ENCODE data around the gene MPPED1.

The MPPED1 gene

DNA sequence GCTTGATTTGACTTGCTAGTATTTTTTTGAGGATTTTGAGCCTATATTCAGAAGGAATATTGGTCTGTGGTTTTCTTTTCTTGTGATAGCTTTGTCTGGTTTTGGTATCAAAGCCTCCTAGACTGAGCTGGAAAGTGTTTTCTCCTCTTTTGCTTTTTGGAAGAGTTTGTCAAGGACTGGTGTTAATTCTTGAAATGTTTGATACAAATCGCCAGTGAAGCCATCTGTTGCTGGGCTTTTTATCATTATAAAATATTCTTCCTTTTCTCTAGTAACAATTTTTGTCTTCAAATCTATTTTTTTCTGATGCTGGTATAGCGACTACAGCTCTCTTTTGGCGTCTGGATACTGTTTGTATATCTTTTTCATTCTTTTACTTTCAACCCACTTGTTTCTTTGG lies 45.2 kb downstream of the MPPED1 start:
- in situ Hi-C loops (cut with HindIII; ENCODE audit: low pct_ligation_motif_present, low sequenced_read_pairs): no loop called here
- TF ChIP-seq, protein P1, sequence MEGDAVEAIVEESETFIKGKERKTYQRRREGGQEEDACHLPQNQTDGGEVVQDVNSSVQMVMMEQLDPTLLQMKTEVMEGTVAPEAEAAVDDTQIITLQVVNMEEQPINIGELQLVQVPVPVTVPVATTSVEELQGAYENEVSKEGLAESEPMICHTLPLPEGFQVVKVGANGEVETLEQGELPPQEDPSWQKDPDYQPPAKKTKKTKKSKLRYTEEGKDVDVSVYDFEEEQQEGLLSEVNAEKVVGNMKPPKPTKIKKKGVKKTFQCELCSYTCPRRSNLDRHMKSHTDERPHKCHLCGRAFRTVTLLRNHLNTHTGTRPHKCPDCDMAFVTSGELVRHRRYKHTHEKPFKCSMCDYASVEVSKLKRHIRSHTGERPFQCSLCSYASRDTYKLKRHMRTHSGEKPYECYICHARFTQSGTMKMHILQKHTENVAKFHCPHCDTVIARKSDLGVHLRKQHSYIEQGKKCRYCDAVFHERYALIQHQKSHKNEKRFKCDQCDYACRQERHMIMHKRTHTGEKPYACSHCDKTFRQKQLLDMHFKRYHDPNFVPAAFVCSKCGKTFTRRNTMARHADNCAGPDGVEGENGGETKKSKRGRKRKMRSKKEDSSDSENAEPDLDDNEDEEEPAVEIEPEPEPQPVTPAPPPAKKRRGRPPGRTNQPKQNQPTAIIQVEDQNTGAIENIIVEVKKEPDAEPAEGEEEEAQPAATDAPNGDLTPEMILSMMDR (IDR thresholded peaks at IDR 0.05; ENCODE audit: low read depth, low read length, missing control alignments): no peak
- no peak for DNase-seq

DNA sequence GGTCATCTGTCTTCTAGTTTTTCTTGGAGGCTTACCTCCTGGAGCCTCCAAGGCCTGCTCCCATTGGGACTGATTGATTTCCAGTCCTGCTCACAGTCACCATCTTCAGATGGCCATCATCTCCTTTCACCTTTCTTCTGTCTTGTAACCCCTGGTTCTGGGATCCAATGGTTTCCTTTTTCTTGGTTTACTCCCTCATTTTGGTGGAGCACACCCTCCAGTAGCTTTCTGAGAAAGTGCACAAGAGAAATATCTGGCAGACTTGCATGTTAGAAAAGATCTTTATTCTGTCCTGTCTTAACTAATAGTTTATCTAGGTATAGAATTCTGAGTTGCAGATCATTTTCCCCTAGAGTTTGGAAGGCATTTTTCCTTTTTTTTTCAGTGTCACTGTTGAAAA lies 50.9 kb downstream of the MPPED1 start:
- H3K27ac ChIP-seq: no peak overlapping the region
- no peak for DNase-seq
- no peak overlapping the region for H3K4me3 ChIP-seq (ENCODE audit: low read depth, low read length)
- TF ChIP-seq, protein P1 (IDR thresholded peaks at IDR 0.05; ENCODE audit: low read depth, low read length, missing control alignments): no peak
- H3K36me3 ChIP-seq (replicated peaks): no peaks in the 10 kb centered on the region
- no peaks in the 10 kb centered on the region for H3K27me3 ChIP-seq (replicated peaks)
- in situ Hi-C loops (cut with HindIII; ENCODE audit: low pct_ligation_motif_present, low sequenced_read_pairs): no loop called here

More for the DNA sequence above, 45.2 kb downstream of the MPPED1 start:
- Histone ChIP-seq H3K27ac (no peak overlapping the region), H3K4me3 (ENCODE audit: low read depth, low read length) (no peak overlapping the region), H3K27me3 (replicated peaks) (no peaks in the 10 kb centered on the region), H3K36me3 (replicated peaks) (no peaks in the 10 kb centered on the region)

DNA sequence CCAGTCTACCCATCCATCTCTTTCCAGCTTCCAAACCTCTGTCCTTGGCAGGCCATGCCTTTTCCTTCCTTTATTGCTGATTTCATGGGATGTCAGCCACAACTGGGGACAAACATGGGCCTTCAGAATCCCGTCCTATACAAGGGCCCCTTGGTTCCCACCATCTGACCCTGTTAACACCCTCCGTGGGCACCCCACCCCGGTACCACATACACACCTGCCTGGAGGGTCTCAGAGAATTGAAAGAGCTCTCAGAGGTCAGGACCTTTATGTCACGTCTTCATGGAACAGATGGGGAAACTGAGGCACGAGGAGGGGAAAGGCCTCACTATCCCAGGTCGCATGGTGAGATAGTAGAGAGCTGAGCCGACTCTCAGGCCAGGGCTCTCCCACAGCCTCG lies 53.0 kb downstream of the MPPED1 start:
- in situ Hi-C loops (cut with HindIII; ENCODE audit: low pct_ligation_motif_present, low sequenced_read_pairs): no loop called here
- Histone ChIP-seq H3K4me3 (ENCODE audit: low read depth, low read length) (no peak overlapping the region), H3K36me3 (replicated peaks) (no peaks in the 10 kb centered on the region), H3K27me3 (replicated peaks) (no peaks in the 10 kb centered on the region), H3K27ac (no peak overlapping the region)
- TF ChIP-seq, protein P1 (IDR thresholded peaks at IDR 0.05; ENCODE audit: low read depth, low read length, missing control alignments): no peak
- no peak for DNase-seq

DNA sequence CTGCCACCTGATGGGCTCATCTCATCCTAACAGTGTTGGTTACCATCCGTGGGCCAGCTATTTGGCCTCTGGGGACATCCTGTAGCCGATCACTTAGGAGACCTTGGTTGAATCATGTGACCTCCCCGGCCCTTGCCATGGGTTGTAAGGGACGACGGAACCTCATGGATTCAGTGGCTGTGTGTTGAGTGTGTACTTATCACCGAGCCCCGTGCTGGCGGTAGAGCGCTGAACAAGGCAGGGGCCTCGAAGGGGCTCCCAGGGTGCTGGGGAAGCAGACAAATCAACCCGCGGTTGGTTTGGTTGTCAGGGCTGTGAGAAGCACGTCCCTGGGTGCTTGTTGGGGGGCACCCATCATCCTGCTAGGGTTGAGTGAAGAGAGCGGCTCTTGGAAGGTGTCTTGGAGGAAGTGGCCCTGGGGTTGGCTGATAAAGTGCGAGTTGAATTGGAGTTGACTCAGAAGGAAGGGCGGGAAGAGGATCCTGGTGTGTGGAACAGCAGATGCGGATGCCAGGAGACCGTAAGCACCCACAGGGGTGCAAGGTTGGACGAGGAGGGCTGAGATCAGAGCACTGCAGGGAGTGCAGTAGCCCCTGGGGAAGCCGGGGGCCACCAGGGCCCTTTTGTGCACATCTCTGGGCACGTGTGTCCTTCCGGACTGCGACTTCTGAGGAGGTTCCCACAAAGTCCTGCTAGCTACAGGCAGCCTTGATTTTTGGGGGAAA lies 53.6 kb downstream of the MPPED1 start:
- Histone ChIP-seq H3K36me3 (replicated peaks) (no peaks in the 10 kb centered on the region), H3K27ac (no peak overlapping the region), H3K4me3 (ENCODE audit: low read depth, low read length) (no peak overlapping the region), H3K27me3 (replicated peaks) (no peaks in the 10 kb centered on the region)
- TF ChIP-seq, protein P1 (IDR thresholded peaks at IDR 0.05; ENCODE audit: low read depth, low read length, missing control alignments): no peak
- no peak for DNase-seq
- in situ Hi-C loops (cut with HindIII; ENCODE audit: low pct_ligation_motif_present, low sequenced_read_pairs): no loop called here

DNA sequence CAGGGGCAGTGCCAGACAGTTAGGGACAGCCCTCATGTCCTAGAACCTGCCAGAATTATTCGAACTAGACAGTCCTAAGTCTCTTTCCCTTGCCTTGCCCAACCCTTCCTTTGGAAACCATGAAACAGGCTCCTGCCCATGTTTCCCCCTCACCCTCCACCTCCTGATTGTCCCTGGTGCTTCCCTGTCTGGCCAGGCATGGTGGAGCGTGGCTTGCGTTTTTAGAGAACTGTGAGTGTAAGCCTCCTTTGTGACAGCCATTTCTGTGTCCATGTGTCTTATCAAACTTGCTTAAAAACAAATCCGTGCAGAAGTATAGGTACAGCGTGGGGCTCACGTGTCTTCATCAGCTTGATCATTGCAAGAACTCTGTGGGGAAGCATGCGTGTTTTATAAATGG lies 54.9 kb downstream of the MPPED1 start:
- no peak for DNase-seq
- in situ Hi-C loops (cut with HindIII; ENCODE audit: low pct_ligation_motif_present, low sequenced_read_pairs): no loop called here
- Histone ChIP-seq H3K27me3 (replicated peaks) (no peaks in the 10 kb centered on the region), H3K27ac (no peak overlapping the region), H3K4me3 (ENCODE audit: low read depth, low read length) (no peak overlapping the region), H3K36me3 (replicated peaks) (no peaks in the 10 kb centered on the region)
- TF ChIP-seq, protein P1 (IDR thresholded peaks at IDR 0.05; ENCODE audit: low read depth, low read length, missing control alignments): no peak

All from brain microvascular endothelial cell (primary cell).